Iris pigment epithelial cell (primary cell): Measurements from ENCODE around the gene ACBD3.
"Not testable (repeated sequence)": the region's sequence is repeated elsewhere in the genome, so short reads cannot be mapped to it uniquely, and the experiment has no call there.

Experiments
- DNase-seq: peaks from one replicate; pipeline ENCODE4 v3.0.0-alpha.2; 2011; ENCODE audit warnings: low read depth

The ACBD3 gene

GRCh38 chr1:226186124-226187018, at the start of gene ACBD3:
TSS of gene ACBD3 (minus strand) at chr1:226186741. CDS start at chr1:226186675, 66 bp downstream.
- peak; percentile 83 for DNase-seq

- no peak for DNase-seq
These were observed 47.3 kb upstream of the ACBD3 start for GRCh38 chr1:226233806-226234205.

GRCh38 chr1:226233293-226233692, 46.8 kb upstream of the ACBD3 start:
- DNase-seq, result no peak

GRCh38 chr1:226226601-226227000, 40.1 kb upstream of the ACBD3 start:
- no peak for DNase-seq

- peak; percentile 20 for DNase-seq
These were observed 37.3 kb upstream of the ACBD3 start for GRCh38 chr1:226223786-226224244.

- no peak for DNase-seq
These were observed 36.7 kb upstream of the ACBD3 start, which contains the start of gene MIXL1 for GRCh38 chr1:226223157-226223785. TSS of gene MIXL1 (plus strand) at chr1:226223664. CDS start at chr1:226223682, 18 bp downstream.

- DNase-seq, result no peak
These were observed 36.1 kb upstream of the ACBD3 start for GRCh38 chr1:226222686-226223085.

GRCh38 chr1:226220473-226221189, 34.1 kb upstream of the ACBD3 start:
- DNase-seq, result no peak

GRCh38 chr1:226217273-226217672, 30.7 kb upstream of the ACBD3 start:
- DNase-seq, result peak; percentile 25

- no peak for DNase-seq
These were observed 29.5 kb upstream of the ACBD3 start for GRCh38 chr1:226216056-226216455.

- no peak for DNase-seq
These were observed 28.7 kb upstream of the ACBD3 start for GRCh38 chr1:226215239-226215638.

- no peak for DNase-seq
These were observed 26.0 kb upstream of the ACBD3 start for GRCh38 chr1:226212545-226212944.

GRCh38 chr1:226211181-226211821, 24.8 kb upstream of the ACBD3 start:
- DNase-seq, result no peak

GRCh38 chr1:226210571-226211176, 24.1 kb upstream of the ACBD3 start:
- DNase-seq, result no peak

- DNase-seq, result peak; percentile 14
These were observed 22.9 kb upstream of the ACBD3 start for GRCh38 chr1:226209307-226210059.

GRCh38 chr1:226207048-226207447, 20.5 kb upstream of the ACBD3 start:
- no peak for DNase-seq

- no peak for DNase-seq
These were observed 17.7 kb upstream of the ACBD3 start for GRCh38 chr1:226204198-226204597.

- DNase-seq, result no peak
These were observed 17.1 kb upstream of the ACBD3 start for GRCh38 chr1:226203655-226204054.

- DNase-seq, result no peak
These were observed 16.7 kb upstream of the ACBD3 start for GRCh38 chr1:226203240-226203639.

GRCh38 chr1:226202666-226203065, 16.1 kb upstream of the ACBD3 start:
- DNase-seq, result not testable (repeated sequence)

- DNase-seq, result no peak
These were observed 15.7 kb upstream of the ACBD3 start for GRCh38 chr1:226202246-226202645.
